KMS-11 (cell line): ENCODE data around the gene NEU4.
"Not testable (repeated sequence)": the region's sequence is repeated elsewhere in the genome, so short reads cannot be mapped to it uniquely, and the experiment has no call there.

Experiments
- H2AFZ ChIP-seq: fragments of 200-600 bp; sonication (generic); 2 replicates; pipeline ENCODE4 v1.6.1; 2016; ENCODE audit warnings: antibody characterized with exemption, mixed run types, low read depth
- H3K27ac ChIP-seq: fragments of 200-600 bp; sonication (generic); 2 replicates; pipeline ENCODE4 v1.6.1; 2016; ENCODE audit warnings: mild to moderate bottlenecking, mixed run types
- H3K27me3 ChIP-seq: fragments of 200-600 bp; sonication (generic); 2 replicates; pipeline ENCODE4 v1.6.1; 2017; ENCODE audit warnings: mild to moderate bottlenecking, low read depth, mixed run types, moderate library complexity; ENCODE audit not compliant: insufficient read depth
- H3K36me3 ChIP-seq: fragments of 200-600 bp; sonication (generic); 2 replicates; pipeline ENCODE4 v1.6.1; 2017; ENCODE audit warnings: mild to moderate bottlenecking, mixed run types; ENCODE audit not compliant: insufficient read depth
- H3K4me1 ChIP-seq: fragments of 200-600 bp; sonication (generic); 2 replicates; pipeline ENCODE4 v1.6.1; 2016; ENCODE audit warnings: mild to moderate bottlenecking, low read depth, mixed run types; ENCODE audit not compliant: poor library complexity, severe bottlenecking
- H3K4me2 ChIP-seq: fragments of 200-600 bp; sonication (generic); 2 replicates; pipeline ENCODE4 v1.7.0; 2016; ENCODE audit warnings: mild to moderate bottlenecking, mixed run types
- H3K4me3 ChIP-seq: fragments of 200-600 bp; sonication (generic); IDR thresholded peaks from 2 replicates; pipeline ENCODE4 v1.6.1; 2017; ENCODE audit warnings: low read depth, low read length, mixed read lengths; ENCODE audit not compliant: insufficient read depth
- H3K79me2 ChIP-seq: fragments of 200-600 bp; sonication (generic); 2 replicates; pipeline ENCODE4 v1.6.1; 2016; ENCODE audit warnings: low read depth, mixed run types; ENCODE audit not compliant: insufficient read depth
- H3K9ac ChIP-seq: fragments of 200-600 bp; sonication (generic); 2 replicates; pipeline ENCODE4 v1.6.1; 2016; ENCODE audit warnings: mild to moderate bottlenecking, mixed run types
- H4K20me1 ChIP-seq: fragments of 200-600 bp; sonication (generic); 2 replicates; pipeline ENCODE4 v1.6.1; 2016; ENCODE audit warnings: mild to moderate bottlenecking, mixed run types; ENCODE audit not compliant: insufficient read depth
- TF ChIP-seq, protein P1 (sequence below): fragments of 200-600 bp; sonication (generic); conservative IDR thresholded peaks from 2 replicates; pipeline ENCODE4 v1.6.1; 2017; ENCODE audit warnings: low read depth, mild to moderate bottlenecking, antibody characterized with exemption, low read length, moderate library complexity, mixed read lengths

NEU4 gene

DNA sequence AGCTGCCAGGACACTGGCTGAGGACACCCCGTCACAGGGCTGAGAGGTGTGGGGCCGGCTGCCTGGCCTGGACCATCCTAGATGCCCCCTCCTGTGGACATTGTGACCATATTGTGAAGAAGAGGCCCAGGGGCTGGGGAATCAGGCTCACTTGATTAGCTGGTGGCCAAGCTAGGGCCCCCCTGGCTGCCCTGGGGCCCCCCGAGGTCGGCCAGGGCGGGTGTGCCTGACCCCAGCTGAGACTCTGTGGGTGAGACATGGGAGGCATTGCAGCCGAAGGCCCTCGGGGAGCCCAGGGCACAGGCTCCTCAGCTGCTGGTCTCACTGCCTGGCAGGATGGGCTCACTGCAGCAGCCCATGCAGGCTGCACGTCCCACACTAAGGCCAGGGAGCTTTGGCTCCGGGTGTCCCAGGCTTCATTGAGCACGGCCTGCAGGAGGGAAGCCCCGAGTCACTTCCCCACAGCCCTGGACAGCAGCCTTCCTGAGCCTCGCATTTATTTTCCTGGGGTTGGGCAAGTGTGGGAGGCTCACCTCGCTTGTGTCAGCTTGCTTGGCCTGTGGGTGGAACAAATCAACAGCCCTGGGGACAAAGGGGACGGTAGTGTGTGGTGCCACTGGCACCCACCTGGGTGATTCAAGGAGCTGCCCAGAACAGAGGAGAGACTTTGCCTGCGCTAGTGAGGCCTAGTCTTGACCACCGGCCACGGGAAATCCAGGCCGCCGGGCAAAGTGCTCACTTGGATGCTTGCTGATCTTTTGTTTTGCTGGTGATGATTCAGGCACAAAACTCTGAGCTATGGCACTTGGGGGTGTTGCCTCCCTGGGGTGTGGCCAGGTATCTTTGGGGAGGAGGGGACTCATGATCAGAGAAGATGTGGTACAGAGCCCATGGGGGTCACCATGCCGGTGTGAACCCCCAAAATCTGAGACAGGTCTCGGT, 31.0 kb upstream of the NEU4 start:
- Histone ChIP-seq H3K27me3 (no peaks in the 10 kb centered on the region), H3K27ac (no peak overlapping the region), H3K79me2 (no peaks in the 10 kb centered on the region), H2AFZ (no peak overlapping the region), H3K4me2 (no peak overlapping the region), H3K9ac (no peak overlapping the region), H3K4me1 (no peaks in the 10 kb centered on the region), H3K4me3 (no peak overlapping the region), H4K20me1 (no peaks in the 10 kb centered on the region), H3K36me3 (no peaks in the 10 kb centered on the region)
- TF ChIP-seq, protein P1, sequence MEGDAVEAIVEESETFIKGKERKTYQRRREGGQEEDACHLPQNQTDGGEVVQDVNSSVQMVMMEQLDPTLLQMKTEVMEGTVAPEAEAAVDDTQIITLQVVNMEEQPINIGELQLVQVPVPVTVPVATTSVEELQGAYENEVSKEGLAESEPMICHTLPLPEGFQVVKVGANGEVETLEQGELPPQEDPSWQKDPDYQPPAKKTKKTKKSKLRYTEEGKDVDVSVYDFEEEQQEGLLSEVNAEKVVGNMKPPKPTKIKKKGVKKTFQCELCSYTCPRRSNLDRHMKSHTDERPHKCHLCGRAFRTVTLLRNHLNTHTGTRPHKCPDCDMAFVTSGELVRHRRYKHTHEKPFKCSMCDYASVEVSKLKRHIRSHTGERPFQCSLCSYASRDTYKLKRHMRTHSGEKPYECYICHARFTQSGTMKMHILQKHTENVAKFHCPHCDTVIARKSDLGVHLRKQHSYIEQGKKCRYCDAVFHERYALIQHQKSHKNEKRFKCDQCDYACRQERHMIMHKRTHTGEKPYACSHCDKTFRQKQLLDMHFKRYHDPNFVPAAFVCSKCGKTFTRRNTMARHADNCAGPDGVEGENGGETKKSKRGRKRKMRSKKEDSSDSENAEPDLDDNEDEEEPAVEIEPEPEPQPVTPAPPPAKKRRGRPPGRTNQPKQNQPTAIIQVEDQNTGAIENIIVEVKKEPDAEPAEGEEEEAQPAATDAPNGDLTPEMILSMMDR = no peak

DNA sequence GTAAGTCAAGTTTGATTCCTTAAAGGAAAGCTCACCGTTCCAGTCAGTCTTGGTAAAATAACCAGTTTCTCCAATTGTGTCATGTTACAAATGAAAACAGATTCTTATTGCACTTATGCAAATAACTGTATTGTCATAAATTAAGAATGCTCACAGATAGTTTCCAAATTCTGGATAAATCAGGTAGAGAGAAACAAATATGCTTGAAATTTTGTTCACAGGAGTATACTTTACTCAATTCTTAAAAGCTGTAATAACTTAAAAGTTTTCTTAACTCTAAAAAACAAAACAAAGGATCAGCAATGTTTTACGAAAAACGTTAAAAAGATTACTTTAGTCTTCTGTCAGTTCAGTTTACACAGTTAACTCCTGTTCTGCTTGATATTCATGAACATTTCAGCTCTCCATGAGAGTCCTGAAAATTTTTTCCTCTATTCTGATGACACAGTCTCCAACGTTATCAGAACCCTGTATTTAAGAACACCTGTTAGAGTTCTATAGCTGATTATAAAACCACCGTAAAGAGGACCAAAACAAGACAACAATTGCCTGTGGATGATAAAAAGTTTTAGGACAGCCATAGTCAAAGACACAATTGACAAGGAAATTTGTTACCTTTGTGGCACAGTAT, 27.9 kb upstream of the NEU4 start:
- H3K27me3 ChIP-seq = no peaks in the 10 kb centered on the region
- no peak overlapping the region for H3K9ac ChIP-seq
- H3K4me3 ChIP-seq = no peak overlapping the region
- no peaks in the 10 kb centered on the region for H3K4me1 ChIP-seq
- no peaks in the 10 kb centered on the region for H4K20me1 ChIP-seq
- no peaks in the 10 kb centered on the region for H3K36me3 ChIP-seq
- H3K4me2 ChIP-seq = no peak overlapping the region
- no peak overlapping the region for H3K27ac ChIP-seq
- H2AFZ ChIP-seq = no peak overlapping the region
- TF ChIP-seq, protein P1 = no peak
- H3K79me2 ChIP-seq = no peaks in the 10 kb centered on the region

DNA sequence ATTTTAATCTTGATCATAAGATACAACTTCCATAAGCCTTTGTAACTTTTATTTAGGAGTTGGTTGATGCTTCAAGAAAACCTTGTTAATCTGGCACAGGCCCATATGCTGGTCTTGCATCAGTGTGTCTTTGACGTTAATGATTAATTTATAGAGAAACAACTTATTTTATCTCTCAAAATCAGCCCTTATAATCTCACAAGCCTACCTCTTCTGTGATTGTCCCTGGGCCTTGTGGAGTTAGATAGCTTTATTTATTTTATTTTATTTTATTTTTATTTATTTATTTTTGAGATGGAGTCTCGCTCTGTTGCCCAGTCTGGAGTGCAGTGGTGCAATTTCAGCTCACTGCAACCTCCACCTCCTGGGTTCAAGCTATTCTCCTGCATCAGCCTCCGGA, 26.9 kb upstream of the NEU4 start:
- H3K4me1 ChIP-seq, H4K20me1 ChIP-seq, H3K27me3 ChIP-seq, H2AFZ ChIP-seq, H3K4me3 ChIP-seq, H3K79me2 ChIP-seq, H3K9ac ChIP-seq, H3K36me3 ChIP-seq, H3K27ac ChIP-seq, H3K4me2 ChIP-seq: not testable (repeated sequence)

DNA sequence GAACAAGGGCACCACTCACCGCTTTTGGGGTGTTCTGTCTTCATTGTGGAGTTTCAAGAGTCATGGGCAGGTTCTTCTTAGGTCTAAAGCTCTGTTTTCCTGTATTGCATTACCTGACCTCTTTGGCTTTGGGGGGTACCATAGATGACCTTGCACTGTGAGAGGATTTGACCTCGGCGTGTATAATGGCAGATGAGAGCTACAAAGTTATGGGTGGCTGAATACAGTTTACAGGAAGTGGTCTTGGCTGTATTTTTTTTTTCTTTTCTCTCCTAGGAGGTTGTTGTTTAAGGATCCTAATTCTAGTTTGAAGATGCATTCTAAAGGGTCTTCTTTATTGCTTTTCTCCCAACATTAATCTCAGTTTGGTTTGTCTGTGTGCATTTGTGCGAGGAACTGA, 20.9 kb upstream of the NEU4 start:
- H3K4me3 ChIP-seq = no peak overlapping the region
- H3K4me1 ChIP-seq = no peaks in the 10 kb centered on the region
- H4K20me1 ChIP-seq = no peaks in the 10 kb centered on the region
- H3K36me3 ChIP-seq = no peaks in the 10 kb centered on the region
- TF ChIP-seq, protein P1 = no peak
- H3K27ac ChIP-seq = no peak overlapping the region
- no peak overlapping the region for H2AFZ ChIP-seq
- no peak overlapping the region for H3K4me2 ChIP-seq
- no peaks in the 10 kb centered on the region for H3K27me3 ChIP-seq
- H3K9ac ChIP-seq = no peak overlapping the region
- no peaks in the 10 kb centered on the region for H3K79me2 ChIP-seq

DNA sequence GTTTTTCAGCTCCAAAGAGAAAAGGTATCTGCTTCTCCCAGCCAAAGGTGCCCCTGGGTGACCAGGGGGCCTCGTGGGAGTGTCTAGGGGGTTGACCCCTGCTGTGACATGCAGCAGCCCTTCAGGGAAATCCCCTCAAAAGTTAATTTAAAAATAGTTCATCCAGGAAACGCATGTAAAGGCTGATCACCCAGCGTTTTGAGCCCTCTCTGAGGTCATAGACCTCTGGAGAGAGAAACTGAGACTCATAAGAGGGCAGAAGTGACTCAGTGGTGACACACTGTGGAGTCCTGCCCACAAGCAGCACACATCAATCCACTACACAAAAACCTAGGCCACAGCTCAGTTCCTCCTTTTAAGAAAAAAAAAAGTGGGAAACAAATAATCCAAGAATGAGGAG, 20.4 kb upstream of the NEU4 start:
- no peaks in the 10 kb centered on the region for H3K27me3 ChIP-seq
- no peak overlapping the region for H3K9ac ChIP-seq
- no peak overlapping the region for H3K27ac ChIP-seq
- H3K36me3 ChIP-seq = no peaks in the 10 kb centered on the region
- H3K4me3 ChIP-seq = no peak overlapping the region
- no peaks in the 10 kb centered on the region for H3K4me1 ChIP-seq
- H2AFZ ChIP-seq = no peak overlapping the region
- no peak overlapping the region for H3K4me2 ChIP-seq
- H4K20me1 ChIP-seq = no peaks in the 10 kb centered on the region
- TF ChIP-seq, protein P1 = no peak
- no peaks in the 10 kb centered on the region for H3K79me2 ChIP-seq

DNA sequence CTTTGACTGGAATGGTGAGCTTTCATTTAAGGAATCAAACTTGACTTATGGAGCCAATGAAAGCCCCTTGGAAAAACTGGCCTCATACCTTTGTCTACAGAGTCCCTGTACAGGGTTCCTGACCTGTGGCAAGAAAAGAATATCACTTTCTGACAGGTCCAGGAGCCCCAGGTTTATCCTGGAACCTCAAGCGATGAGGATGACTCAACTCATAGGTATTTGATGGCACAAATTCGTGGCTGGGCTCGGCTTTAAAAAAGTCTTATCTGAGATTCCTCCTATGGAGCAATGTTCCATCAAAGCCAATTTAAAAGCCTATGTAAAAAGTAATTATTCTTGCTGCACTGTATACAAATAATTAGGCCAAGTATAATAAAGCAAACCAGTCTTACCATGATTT, 17.6 kb upstream of the NEU4 start:
- not testable (repeated sequence) for H3K27ac ChIP-seq, H3K4me1 ChIP-seq, H4K20me1 ChIP-seq, H3K9ac ChIP-seq, H3K4me3 ChIP-seq, H3K79me2 ChIP-seq, H3K4me2 ChIP-seq, H3K36me3 ChIP-seq, H3K27me3 ChIP-seq, H2AFZ ChIP-seq
